MCF 10A (cell line): Measurements from ENCODE around the gene RPL21. TPM values are rescaled to one million over a fixed set of nuclear protein-coding genes. Genes with fewer than 3 reads are reported as not detected.

Experiments used
- BruUV-seq: library from RNA; stranded (reverse); fragments of 400-500 nt; replicated peaks from 2 replicates; lab custom pipeline; 2021; lab: Mats Ljungman, UMichigan
- CTCF ChIA-PET: fragments of 300-600 bp; sonication (Branson Sonifier 250); formaldehyde crosslinking; extraction: SDS; loops from one replicate; lab custom pipeline; 2021; ENCODE audit warnings: antibody characterized with exemption, inconsistent platforms; lab: Yijun Ruan, JAX
- POLR2A ChIA-PET: fragments of 300-600, 350-650 bp; sonication (Branson Sonifier 250); formaldehyde crosslinking; extraction: SDS; loops from one replicate; lab custom pipeline; 2020; ENCODE audit warnings: antibody characterized with exemption, inconsistent platforms; lab: Yijun Ruan, JAX
- DNase-seq: peaks from one replicate; pipeline ENCODE4 v3.0.0-alpha.2; 2018; ENCODE audit not compliant: unreplicated experiment
- H3K27ac Mint-ChIP-seq: one replicate; pipeline ENCODE4 v1.8.0; 2022; ENCODE audit warnings: mild to moderate bottlenecking, low read depth, mixed read lengths; ENCODE audit not compliant: unreplicated experiment
- H3K27me3 Mint-ChIP-seq: one replicate; pipeline ENCODE4 v1.8.0; 2022; ENCODE audit warnings: mixed read lengths; ENCODE audit not compliant: insufficient read depth, unreplicated experiment
- H3K36me3 Mint-ChIP-seq: one replicate; pipeline ENCODE4 v1.8.0; 2022; ENCODE audit warnings: mild to moderate bottlenecking, moderate library complexity, mixed read lengths; ENCODE audit not compliant: insufficient read depth, unreplicated experiment
- H3K4me1 Mint-ChIP-seq: one replicate; pipeline ENCODE4 v1.8.0; 2022; ENCODE audit warnings: mixed read lengths; ENCODE audit not compliant: insufficient read depth, unreplicated experiment
- H3K4me3 Mint-ChIP-seq: one replicate; pipeline ENCODE4 v1.8.0; 2022; ENCODE audit warnings: mild to moderate bottlenecking, moderate library complexity, mixed read lengths; ENCODE audit not compliant: unreplicated experiment
- H3K9me3 Mint-ChIP-seq: one replicate; pipeline ENCODE4 v1.8.0; 2022; ENCODE audit warnings: mixed read lengths; ENCODE audit not compliant: unreplicated experiment
- intact Hi-C: fragments of 100-400 bp; cut with micrococcal nuclease; formaldehyde crosslinking; loops from 2 replicates; pipeline ENCODE4 v1.14.1; 2022
- total RNA-seq: library from RNA; stranded (reverse); gene quantifications from 2 replicates; pipeline ENCODE4 v1.2.3, GENCODE V29; 2022
- TF ChIP-seq, protein P1 (sequence below): fragments of 200-600 bp; IDR thresholded peaks from one replicate; pipeline ENCODE4 v1.8.0; 2022; ENCODE audit warnings: antibody characterized with exemption, mild to moderate bottlenecking; ENCODE audit not compliant: unreplicated experiment

RPL21 gene
- total RNA-seq, 1 experiment from 2014 or later = 1,293 TPM

DNA sequence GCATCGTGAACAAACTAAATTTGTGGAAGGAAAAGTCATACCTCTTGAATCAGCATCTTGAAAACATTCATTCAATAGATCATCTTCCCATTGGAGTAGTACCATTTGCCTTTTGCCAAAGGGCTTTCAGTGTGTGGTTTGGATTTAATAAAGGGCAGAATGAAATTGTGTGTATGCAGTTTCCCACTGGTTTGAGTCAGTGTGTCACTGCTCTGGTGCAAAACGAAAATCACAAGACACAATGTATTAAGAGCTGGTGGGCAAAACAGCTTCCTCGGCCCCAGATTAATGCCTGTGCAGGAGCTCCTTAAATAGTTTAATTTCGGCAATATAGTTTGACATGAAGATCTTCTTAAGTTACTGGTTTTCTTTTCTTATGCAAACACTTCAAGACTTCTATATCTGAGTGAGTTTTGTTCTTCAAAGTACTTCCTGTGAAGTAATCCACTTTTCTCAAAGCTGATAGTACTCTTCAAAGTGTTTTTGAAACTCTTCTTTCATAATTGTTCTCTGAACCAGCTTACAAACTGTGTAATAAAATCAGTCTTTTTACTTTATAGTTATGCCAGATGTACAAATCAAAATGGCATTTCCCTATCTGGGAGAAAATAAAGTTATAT lies 51.4 kb downstream of the RPL21 start:
- ChIA-PET POLR2A (no interaction called here), CTCF (interaction anchor here (0.8 kb wide), 1 partner anchor 37 kb away, joined by 5 read pairs; no protein-coding TSS in a partner anchor)
- H3K27ac Mint-ChIP-seq = no peak overlapping the region

DNA sequence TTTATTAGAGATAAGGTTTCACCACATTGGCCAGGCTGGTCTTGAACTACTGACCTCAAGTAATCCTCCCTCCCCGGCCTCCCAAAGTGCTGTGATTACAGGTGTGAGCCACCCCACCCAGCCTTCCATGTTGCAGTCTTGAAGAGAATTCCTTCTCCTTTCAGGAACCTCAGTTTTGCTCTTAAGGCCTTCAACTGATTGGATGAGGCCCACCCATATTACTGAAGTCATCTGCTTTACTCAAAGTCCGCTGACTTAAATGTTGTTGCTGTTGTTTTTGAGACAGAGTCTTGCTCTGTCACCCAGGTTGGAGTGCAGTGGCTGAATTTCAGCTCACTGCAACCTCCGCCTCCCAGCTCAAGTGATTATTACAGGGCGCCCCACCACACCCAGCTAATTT lies 52.7 kb downstream of the RPL21 start:
- ChIA-PET POLR2A (no interaction called here), CTCF (interaction anchor here (0.7 kb wide), 1 partner anchor 259 kb away, joined by 3 read pairs; no protein-coding TSS in a partner anchor)
- Mint-ChIP-seq H3K27ac (no peak overlapping the region), H3K27me3 (no peaks in the 10 kb centered on the region), H3K9me3 (no peaks in the 10 kb centered on the region), H3K36me3 (no peaks in the 10 kb centered on the region), H3K4me3 (no peak overlapping the region), H3K4me1 (peaks cover 2% of the 10 kb centered on the region)
- no TSS peak for BruUV-seq
- intact Hi-C loops = no loop called here
- DNase-seq = no peak
- TF ChIP-seq, protein P1, sequence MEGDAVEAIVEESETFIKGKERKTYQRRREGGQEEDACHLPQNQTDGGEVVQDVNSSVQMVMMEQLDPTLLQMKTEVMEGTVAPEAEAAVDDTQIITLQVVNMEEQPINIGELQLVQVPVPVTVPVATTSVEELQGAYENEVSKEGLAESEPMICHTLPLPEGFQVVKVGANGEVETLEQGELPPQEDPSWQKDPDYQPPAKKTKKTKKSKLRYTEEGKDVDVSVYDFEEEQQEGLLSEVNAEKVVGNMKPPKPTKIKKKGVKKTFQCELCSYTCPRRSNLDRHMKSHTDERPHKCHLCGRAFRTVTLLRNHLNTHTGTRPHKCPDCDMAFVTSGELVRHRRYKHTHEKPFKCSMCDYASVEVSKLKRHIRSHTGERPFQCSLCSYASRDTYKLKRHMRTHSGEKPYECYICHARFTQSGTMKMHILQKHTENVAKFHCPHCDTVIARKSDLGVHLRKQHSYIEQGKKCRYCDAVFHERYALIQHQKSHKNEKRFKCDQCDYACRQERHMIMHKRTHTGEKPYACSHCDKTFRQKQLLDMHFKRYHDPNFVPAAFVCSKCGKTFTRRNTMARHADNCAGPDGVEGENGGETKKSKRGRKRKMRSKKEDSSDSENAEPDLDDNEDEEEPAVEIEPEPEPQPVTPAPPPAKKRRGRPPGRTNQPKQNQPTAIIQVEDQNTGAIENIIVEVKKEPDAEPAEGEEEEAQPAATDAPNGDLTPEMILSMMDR = no peak

More for the DNA sequence above, 51.4 kb downstream of the RPL21 start:
- H3K4me1 Mint-ChIP-seq = no peaks in the 10 kb centered on the region
- no TSS peak for BruUV-seq
- intact Hi-C loops = no loop called here
- H3K27me3 Mint-ChIP-seq = peaks cover 9% of the 10 kb centered on the region
- no peak for DNase-seq
- H3K36me3 Mint-ChIP-seq = no peaks in the 10 kb centered on the region
- TF ChIP-seq, protein P1 = no peak
- H3K9me3 Mint-ChIP-seq = no peaks in the 10 kb centered on the region
- no peak overlapping the region for H3K4me3 Mint-ChIP-seq

DNA sequence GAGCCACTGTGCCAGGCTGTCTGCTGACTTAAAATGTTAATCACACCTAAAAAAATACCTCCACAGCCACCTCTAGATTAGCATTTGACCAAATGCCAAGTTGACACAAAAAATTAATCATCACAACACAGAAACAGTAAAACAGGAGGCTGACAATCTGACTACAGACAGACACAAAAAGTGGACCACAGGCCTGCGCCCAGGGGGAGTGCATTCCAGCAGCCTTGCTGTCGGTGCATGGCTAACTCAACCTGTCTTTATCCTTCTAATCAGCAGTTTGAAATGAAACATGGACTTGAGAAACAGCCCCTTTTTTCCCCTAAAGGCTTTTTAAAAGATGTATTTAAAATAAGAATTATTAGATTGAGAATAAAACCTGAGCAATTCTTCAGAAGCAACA lies 53.3 kb downstream of the RPL21 start:
- POLR2A ChIA-PET = no interaction called here
- H3K4me1 Mint-ChIP-seq = peaks cover 7% of the 10 kb centered on the region
- no peak overlapping the region for H3K4me3 Mint-ChIP-seq
- H3K9me3 Mint-ChIP-seq = no peaks in the 10 kb centered on the region
- TF ChIP-seq, protein P1 = no peak
- CTCF ChIA-PET = interaction anchor here (0.7 kb wide), 1 partner anchor 259 kb away, joined by 3 read pairs; no protein-coding TSS in a partner anchor
- H3K27me3 Mint-ChIP-seq = no peaks in the 10 kb centered on the region
- H3K27ac Mint-ChIP-seq = no peak overlapping the region
- DNase-seq = no peak
- BruUV-seq = no TSS peak
- intact Hi-C loops = no loop called here
- H3K36me3 Mint-ChIP-seq = no peaks in the 10 kb centered on the region

Other genes starting within 250 kb of the RPL21 start
- gene USP12, start 79.7 kb upstream of the RPL21 start, total RNA-seq = 20.6 and 21.7 TPM in 2 replicates
- 0.71 and 0.98 TPM in 2 replicates for gene RASL11A, start 19.3 kb downstream of the RPL21 start, total RNA-seq
- gene GTF3A, start 173.1 kb downstream of the RPL21 start, total RNA-seq = 124 and 159 TPM in 2 replicates
- gene MTIF3, start 199.0 kb downstream of the RPL21 start, total RNA-seq = 35.6 and 40.9 TPM in 2 replicates